ENCODE data around the gene SVIL.

SVIL gene

DNA sequence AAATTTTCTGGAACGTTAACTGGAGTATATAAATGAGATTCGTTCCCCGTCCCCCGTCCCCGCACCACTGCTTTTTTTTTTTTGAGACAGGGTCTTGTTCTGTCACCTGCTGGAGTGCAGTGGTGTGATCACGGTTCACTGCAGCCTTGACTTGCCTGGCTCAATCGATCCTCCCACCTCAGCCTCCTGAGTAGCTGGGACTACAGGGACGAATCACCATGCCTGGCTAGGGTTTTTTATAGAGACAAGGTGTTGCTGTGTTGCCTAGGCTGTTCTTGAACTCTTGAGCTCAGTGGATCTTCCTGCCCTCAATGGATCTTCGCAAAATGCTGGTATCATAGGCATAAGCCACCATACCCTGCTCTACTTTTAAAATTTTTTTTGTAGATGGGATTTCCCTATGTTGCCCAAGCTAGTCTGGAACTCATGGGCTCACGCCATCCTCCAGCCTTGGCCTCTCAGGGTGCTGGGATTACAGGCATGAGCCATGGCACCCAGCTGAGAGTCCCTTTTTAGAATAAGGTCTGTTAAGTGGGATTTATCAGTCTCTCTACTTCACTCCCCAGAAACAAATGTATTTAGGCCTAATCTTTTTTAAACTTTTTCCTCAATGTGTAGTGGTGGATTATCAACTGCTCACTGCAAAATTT is 223.0 kb downstream of the SVIL start:
- DNase-seq (ENCODE audit: low read depth): no peak

DNA sequence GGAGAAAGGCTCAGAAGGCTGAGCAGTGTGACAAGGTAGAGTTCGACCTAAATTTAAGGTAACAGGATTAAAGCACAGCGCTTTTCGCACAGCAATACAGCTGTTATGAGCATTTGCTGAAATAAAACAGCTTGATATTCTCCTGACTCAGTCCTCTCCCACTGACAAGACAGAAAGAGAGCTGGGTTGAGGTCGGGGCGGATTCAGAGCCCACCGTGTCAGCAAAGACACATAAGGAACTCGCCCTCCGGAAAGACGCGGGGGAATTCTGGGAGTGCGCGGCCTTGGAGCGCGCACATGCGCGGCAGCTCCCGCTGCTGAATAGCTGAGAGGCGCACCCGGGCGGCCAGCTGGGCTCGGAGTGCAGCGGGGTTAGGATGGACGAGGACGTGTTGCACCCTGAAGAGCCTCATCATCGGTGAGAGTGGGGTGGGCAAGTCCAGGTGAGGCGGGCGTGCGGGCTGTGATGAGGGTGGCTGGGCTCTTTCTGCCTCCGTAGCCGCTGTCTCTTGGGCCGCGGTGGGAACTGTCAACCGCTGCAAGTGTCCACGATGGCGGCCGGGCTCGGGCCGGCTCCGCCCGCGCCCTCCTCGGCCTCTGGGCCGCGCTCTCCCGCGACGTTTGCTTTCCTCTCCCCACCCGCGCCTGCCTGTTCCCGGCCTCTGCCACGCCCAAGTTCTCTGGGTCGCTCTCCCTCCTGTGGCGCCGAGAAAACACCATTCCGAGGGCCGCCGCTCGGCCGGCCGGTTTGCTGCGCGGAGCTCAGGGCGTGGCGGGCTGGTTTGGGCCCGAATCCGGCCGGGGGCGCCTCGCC is 225.3 kb downstream of the SVIL start:
- DNase-seq (ENCODE audit: low read depth): peak; percentile 51

DNA sequence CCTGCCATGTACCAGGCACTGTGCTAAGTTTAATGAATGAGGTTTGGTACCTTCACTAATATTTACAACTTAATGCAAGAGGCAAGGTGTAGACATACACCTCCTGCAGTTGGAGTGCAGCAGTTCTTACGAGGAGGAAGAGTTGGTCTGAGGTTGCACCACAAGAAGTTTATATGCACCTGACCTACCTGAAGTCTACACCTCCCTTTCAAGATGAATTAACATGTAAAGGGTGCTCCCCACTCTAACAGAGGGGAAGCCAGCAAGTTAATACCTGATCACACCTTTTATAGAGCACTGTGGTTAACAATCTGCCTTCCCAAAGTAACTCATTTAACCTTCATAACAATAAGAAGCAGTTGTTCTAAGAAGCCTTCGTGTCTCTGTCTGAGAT is 225.9 kb downstream of the SVIL start:
- DNase-seq (ENCODE audit: low read depth): no peak

Data from activated T-cell treated with anti-CD3 and anti-CD28 coated beads for 24 hours (primary cell).